Stimulated activated CD4-positive, alpha-beta T cell treated with anti-CD3 and anti-CD28 coated beads, TNF-alpha, amount 100 ng/mL, for 4 hours (primary cell): ENCODE results near the gene RSBN1.
"Not testable (repeated sequence)": the region's sequence is repeated elsewhere in the genome, so short reads cannot be mapped to it uniquely, and the experiment has no call there.

Source experiments
- DNase-seq, 3 experiments: peaks; one replicate each; pipeline ENCODE4 v3.0.0-alpha.2; 2020; ENCODE audit warnings: low read depth in 3 of 3

The RSBN1 gene

DNA sequence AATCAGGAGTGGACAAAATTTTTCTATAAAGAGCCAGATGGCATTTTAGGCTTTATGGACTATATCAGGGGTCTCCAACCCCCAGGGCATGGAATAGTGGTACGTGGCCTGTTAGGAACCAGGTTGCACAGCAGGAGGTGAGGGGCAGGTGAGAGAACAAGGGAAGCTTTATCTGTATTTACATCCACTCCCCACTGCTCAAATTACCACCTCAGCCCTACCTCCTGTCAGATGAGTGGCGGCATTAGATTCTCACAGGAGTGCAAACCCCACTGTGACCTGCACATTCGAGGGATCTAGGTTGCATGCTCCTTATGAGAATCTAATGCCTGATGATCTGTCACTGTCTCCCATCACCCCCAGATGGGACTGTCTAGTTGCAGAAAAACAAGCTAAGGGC, 66.9 kb downstream of the RSBN1 start:
- no peak for DNase-seq

GRCh38 chr1:113744114-113744513, 68.2 kb downstream of the RSBN1 start:
- DNase-seq = no peak

DNA sequence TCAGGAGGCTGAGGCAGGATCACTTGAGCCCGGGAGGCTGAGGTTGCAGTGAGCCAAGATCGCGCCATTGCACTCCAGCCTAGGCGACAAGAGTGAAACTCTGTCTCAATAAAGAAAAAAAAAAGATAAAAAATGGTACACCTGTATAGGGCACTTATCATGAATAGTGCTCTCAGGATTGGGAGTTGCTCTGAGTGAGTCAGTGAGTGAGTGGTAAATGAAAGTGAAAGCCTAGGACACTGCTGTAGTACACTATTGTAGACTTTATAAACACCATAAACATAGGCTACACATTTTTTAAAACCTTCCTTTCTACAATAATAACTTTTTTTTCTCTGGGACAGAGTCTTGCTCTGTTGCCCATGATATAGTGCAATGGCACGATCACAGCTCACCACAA, 69.8 kb downstream of the RSBN1 start:
- DNase-seq = no peak

GRCh38 chr1:113734357-113735055, 77.8 kb downstream of the RSBN1 start:
- DNase-seq = no peak

DNA sequence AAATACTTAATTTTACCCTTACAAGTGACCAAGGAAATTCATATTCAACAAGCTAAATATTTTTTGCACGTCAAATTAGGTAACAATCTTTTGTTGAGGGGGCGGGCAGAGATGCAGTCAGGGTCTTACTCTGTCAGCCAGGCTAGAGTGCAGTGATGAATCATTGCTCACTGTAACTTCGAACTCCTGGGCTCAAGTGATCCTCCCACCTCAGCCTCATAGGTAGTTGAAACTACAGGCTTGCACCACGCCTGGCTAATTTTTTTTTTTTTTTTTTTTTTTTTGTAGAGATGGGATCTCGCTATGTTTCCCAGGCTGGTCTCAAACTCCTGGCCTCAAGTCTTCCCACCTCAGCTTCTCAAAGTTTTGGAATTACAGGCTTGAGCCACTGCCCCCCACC, 79.5 kb downstream of the RSBN1 start:
- no peak for DNase-seq

DNA sequence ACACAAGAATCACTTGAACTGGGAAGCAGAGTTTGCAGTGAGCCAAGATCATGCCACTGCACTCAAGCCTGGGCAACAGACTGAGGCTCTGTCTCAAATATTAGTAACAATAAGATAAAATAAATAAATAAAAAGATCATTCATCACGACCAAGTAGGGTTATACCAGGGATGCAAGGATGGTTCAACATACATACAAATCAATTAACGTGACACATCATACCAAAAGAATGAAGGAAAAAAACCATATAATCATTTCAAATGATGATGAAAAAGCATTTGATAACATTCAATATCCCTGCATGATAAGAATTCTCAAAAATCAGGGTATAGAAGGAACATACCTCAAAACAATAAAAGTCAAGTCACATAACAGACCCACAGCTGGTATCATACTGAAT, 91.3 kb downstream of the RSBN1 start:
- no peak for DNase-seq

DNA sequence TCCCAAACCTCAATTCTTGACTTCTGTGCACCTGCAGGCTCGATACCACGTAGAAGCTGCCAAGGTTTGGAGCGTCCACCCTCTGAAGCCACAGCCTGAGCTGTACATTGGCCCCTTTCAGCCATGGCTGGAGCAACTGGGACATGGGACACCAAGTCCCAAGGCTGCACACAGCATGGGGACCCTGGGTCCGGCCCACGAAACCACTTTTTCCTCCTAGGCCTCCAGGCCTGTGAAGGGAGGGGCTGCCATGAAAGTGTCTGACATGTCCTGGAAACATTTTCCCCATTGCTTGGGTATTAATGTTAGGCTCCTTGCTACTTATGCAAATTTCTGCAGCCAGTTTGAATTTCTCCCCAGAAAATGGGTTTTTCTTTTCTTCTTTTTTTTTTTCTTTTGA, 93.7 kb downstream of the RSBN1 start:
- not testable (repeated sequence) for DNase-seq

GRCh38 chr1:113717506-113717905, 94.8 kb downstream of the RSBN1 start:
- not testable (repeated sequence) for DNase-seq

GRCh38 chr1:113714606-113715269, 97.5 kb downstream of the RSBN1 start:
- DNase-seq = no peak
